HT-29 (cell line): ENCODE data around the gene LRCOL1. TPM values are rescaled to one million over a fixed set of nuclear protein-coding genes. Genes with fewer than 3 reads are reported as not detected.

Source experiments
- DNase-seq: peaks from one replicate; pipeline ENCODE4 v3.0.0-alpha.2; 2015; ENCODE audit warnings: low spot score
- total RNA-seq: library from RNA; depleted of rRNA; stranded (reverse); fragments of >200 nt; shearing (Covaris generic); gene quantifications from 2 replicates; pipeline ENCODE4 v1.2.3, GENCODE V29; 2014

Gene LRCOL1
- total RNA-seq, 1 experiment from 2014 or later, result not detected

- DNase-seq, result no peak
These were observed 43.8 kb downstream of the LRCOL1 start for GRCh38 chr12:132566516-132567131.

- DNase-seq, result no peak
These were observed 45.0 kb downstream of the LRCOL1 start for GRCh38 chr12:132565365-132565764.

GRCh38 chr12:132563911-132564310, 46.5 kb downstream of the LRCOL1 start:
- DNase-seq, result no peak

GRCh38 chr12:132562489-132563021, 47.8 kb downstream of the LRCOL1 start:
- DNase-seq, result no peak

GRCh38 chr12:132561427-132562156, 48.8 kb downstream of the LRCOL1 start:
- peak; percentile 47 for DNase-seq

- DNase-seq, result peak; percentile 87
These were observed 49.6 kb downstream of the LRCOL1 start for GRCh38 chr12:132560614-132561426.

- no peak for DNase-seq
These were observed 50.1 kb downstream of the LRCOL1 start for GRCh38 chr12:132560364-132560613.

GRCh38 chr12:132559652-132560363, 50.6 kb downstream of the LRCOL1 start:
- DNase-seq, result peak; percentile 64

- no peak for DNase-seq
These were observed 51.3 kb downstream of the LRCOL1 start for GRCh38 chr12:132558861-132559623.

GRCh38 chr12:132558042-132558856, 52.1 kb downstream of the LRCOL1 start:
- DNase-seq, result no peak

GRCh38 chr12:132557291-132558015, 52.9 kb downstream of the LRCOL1 start:
- DNase-seq, result no peak

GRCh38 chr12:132556801-132557200, 53.6 kb downstream of the LRCOL1 start:
- DNase-seq, result no peak

- no peak for DNase-seq
These were observed 54.2 kb downstream of the LRCOL1 start for GRCh38 chr12:132556216-132556615.

GRCh38 chr12:132555686-132556085, 54.7 kb downstream of the LRCOL1 start:
- DNase-seq, result no peak

GRCh38 chr12:132554845-132555630, 55.3 kb downstream of the LRCOL1 start:
- DNase-seq, result peak; percentile 19
